ENCODE data around the gene LYL1. TPM values are rescaled to one million over a fixed set of nuclear protein-coding genes. Genes with fewer than 3 reads are reported as not detected.

The LYL1 gene
- total and polyA plus RNA-seq, 9 of the 15 experiments (the other 6 are each of a cell fraction or from before 2014, with no cell fraction given): 1.3 to 266 (median 34.0) TPM

- peak; percentile 69; the same call in 1 of the 2 replicates for TF ChIP-seq LCOR (CRISPR knock-in tag; IDR thresholded peaks at IDR 0.05)
- TF ChIP-seq NBN (IDR thresholded peaks at IDR 0.05; ENCODE audit: low read depth): no peak
- TF ChIP-seq, protein P1, sequence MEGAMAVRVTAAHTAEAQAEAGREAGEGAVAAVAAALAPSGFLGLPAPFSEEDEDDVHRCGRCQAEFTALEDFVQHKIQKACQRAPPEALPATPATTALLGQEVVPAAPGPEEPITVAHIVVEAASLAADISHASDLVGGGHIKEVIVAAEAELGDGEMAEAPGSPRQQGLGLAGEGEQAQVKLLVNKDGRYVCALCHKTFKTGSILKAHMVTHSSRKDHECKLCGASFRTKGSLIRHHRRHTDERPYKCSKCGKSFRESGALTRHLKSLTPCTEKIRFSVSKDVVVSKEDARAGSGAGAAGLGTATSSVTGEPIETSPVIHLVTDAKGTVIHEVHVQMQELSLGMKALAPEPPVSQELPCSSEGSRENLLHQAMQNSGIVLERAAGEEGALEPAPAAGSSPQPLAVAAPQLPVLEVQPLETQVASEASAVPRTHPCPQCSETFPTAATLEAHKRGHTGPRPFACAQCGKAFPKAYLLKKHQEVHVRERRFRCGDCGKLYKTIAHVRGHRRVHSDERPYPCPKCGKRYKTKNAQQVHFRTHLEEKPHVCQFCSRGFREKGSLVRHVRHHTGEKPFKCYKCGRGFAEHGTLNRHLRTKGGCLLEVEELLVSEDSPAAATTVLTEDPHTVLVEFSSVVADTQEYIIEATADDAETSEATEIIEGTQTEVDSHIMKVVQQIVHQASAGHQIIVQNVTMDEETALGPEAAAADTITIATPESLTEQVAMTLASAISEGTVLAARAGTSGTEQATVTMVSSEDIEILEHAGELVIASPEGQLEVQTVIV (CRISPR knock-in tag; IDR thresholded peaks at IDR 0.05; ENCODE audit: borderline replicate concordance): no peak
- no peak for TF ChIP-seq TBP (optimal IDR thresholded peaks at IDR 0.05; ENCODE audit: low read depth, low read length)
- TF ChIP-seq KLF6 (CRISPR knock-in tag; IDR thresholded peaks at IDR 0.05; ENCODE audit: borderline replicate concordance): no peak
- TF ChIP-seq ZNF143 (CRISPR knock-in tag; IDR thresholded peaks at IDR 0.05): no peak
- no peak for TF ChIP-seq ZNF644 (tag; IDR thresholded peaks at IDR 0.05; ENCODE audit: low read depth)
- no peak for TF ChIP-seq GABPB1 (CRISPR knock-in tag; IDR thresholded peaks at IDR 0.05)
- no peak for TF ChIP-seq MAFF (IDR thresholded peaks at IDR 0.05; ENCODE audit: low read length)
- peak; percentile 64 for TF ChIP-seq CXXC5 (CRISPR knock-in tag; IDR thresholded peaks at IDR 0.05)
- TF ChIP-seq, protein P2, sequence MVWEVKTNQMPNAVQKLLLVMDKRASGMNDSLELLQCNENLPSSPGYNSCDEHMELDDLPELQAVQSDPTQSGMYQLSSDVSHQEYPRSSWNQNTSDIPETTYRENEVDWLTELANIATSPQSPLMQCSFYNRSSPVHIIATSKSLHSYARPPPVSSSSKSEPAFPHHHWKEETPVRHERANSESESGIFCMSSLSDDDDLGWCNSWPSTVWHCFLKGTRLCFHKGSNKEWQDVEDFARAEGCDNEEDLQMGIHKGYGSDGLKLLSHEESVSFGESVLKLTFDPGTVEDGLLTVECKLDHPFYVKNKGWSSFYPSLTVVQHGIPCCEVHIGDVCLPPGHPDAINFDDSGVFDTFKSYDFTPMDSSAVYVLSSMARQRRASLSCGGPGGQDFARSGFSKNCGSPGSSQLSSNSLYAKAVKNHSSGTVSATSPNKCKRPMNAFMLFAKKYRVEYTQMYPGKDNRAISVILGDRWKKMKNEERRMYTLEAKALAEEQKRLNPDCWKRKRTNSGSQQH (CRISPR knock-in tag; IDR thresholded peaks at IDR 0.05): peak; percentile 70; the same call in 1 of the 2 replicates
- TF ChIP-seq ZNF57 (CRISPR knock-in tag; IDR thresholded peaks at IDR 0.05): no peak
- TF ChIP-seq ZNF79 (CRISPR knock-in tag; IDR thresholded peaks at IDR 0.05; ENCODE audit: low read depth): no peak
- peak; percentile 29; the same call in 1 of the 2 replicates for TF ChIP-seq ATF7 (IDR thresholded peaks at IDR 0.05)
- no peak for TF ChIP-seq NFXL1 (CRISPR knock-in tag; IDR thresholded peaks at IDR 0.05)
- TF ChIP-seq TRIM28 (IDR thresholded peaks at IDR 0.05): peak; percentile 41; the same call in 1 of the 2 replicates
- no peak for TF ChIP-seq POLR2AphosphoS5 (IDR thresholded peaks at IDR 0.05; ENCODE audit: control insufficient read depth, insufficient read depth, low read depth, low read length)
- TF ChIP-seq, protein P3, sequence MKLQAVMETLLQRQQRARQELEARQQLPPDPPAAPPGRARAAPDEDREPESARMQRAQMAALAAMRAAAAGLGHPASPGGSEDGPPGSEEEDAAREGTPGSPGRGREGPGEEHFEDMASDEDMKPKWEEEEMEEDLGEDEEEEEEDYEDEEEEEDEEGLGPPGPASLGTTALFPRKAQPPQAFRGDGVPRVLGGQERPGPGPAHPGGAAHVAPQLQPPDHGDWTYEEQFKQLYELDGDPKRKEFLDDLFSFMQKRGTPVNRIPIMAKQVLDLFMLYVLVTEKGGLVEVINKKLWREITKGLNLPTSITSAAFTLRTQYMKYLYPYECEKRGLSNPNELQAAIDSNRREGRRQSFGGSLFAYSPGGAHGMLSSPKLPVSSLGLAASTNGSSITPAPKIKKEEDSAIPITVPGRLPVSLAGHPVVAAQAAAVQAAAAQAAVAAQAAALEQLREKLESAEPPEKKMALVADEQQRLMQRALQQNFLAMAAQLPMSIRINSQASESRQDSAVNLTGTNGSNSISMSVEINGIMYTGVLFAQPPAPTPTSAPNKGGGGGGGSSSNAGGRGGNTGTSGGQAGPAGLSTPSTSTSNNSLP (IDR thresholded peaks at IDR 0.05; ENCODE audit: borderline replicate concordance, low read depth, low read length): no peak
- no peak for TF ChIP-seq MCM7 (IDR thresholded peaks at IDR 0.05)
- no peak for TF ChIP-seq POLR3G (IDR thresholded peaks at IDR 0.05; ENCODE audit: extremely low read depth, insufficient read length, insufficient replicate concordance)
- no peak for TF ChIP-seq SNRNP70 (optimal IDR thresholded peaks at IDR 0.05; ENCODE audit: low read depth, low read length)
- TF ChIP-seq HSF4 (CRISPR knock-in tag; IDR thresholded peaks at IDR 0.05; ENCODE audit: borderline replicate concordance): no peak
These were observed 44.3 kb upstream of the LYL1 start (continued) for GRCh38 chr19:13146763-13147563.

All from K562 (cell line).